ENCODE measurements around the gene BLOC1S1.

GRCh38 chr12:55708695-55709233, 7.1 kb upstream of the BLOC1S1 start:
- TF ChIP-seq, protein P1, sequence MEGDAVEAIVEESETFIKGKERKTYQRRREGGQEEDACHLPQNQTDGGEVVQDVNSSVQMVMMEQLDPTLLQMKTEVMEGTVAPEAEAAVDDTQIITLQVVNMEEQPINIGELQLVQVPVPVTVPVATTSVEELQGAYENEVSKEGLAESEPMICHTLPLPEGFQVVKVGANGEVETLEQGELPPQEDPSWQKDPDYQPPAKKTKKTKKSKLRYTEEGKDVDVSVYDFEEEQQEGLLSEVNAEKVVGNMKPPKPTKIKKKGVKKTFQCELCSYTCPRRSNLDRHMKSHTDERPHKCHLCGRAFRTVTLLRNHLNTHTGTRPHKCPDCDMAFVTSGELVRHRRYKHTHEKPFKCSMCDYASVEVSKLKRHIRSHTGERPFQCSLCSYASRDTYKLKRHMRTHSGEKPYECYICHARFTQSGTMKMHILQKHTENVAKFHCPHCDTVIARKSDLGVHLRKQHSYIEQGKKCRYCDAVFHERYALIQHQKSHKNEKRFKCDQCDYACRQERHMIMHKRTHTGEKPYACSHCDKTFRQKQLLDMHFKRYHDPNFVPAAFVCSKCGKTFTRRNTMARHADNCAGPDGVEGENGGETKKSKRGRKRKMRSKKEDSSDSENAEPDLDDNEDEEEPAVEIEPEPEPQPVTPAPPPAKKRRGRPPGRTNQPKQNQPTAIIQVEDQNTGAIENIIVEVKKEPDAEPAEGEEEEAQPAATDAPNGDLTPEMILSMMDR (IDR thresholded peaks at IDR 0.05): no peak
- no peak for TF ChIP-seq POLR2A (IDR thresholded peaks at IDR 0.05)
- TF ChIP-seq POLR2AphosphoS5 (IDR thresholded peaks at IDR 0.05): no peak
- no peak for TF ChIP-seq EP300 (IDR thresholded peaks at IDR 0.05)
